HEK293T (cell line): ENCODE measurements around the gene TLE3.

Experiments
- ARNT ChIP-seq: fragments of 450-650 bp; IDR thresholded peaks from 2 replicates; pipeline ENCODE4 v1.6.1; 2017; ENCODE audit warnings: mild to moderate bottlenecking
- BHLHE40 ChIP-seq: fragments of 450-650 bp; IDR thresholded peaks from 2 replicates; pipeline ENCODE4 v1.6.1; 2016; ENCODE audit warnings: mild to moderate bottlenecking, moderate library complexity, borderline replicate concordance
- CTBP1 ChIP-seq: fragments of 450-650 bp; IDR thresholded peaks from 2 replicates; pipeline ENCODE4 v1.6.1; 2016; ENCODE audit warnings: borderline replicate concordance
- FOXA1 ChIP-seq: fragments of 450-650 bp; IDR thresholded peaks from 2 replicates; pipeline ENCODE4 v1.6.1; 2016; ENCODE audit warnings: mild to moderate bottlenecking
- FOXK2 ChIP-seq: fragments of 450-650 bp; IDR thresholded peaks from 2 replicates; pipeline ENCODE4 v1.6.1; 2016; ENCODE audit warnings: mild to moderate bottlenecking
- FOXM1 ChIP-seq: fragments of 450-650 bp; IDR thresholded peaks from 2 replicates; pipeline ENCODE4 v1.6.1; 2017; ENCODE audit warnings: mild to moderate bottlenecking, borderline replicate concordance
- HDGF ChIP-seq: fragments of 450-650 bp; IDR thresholded peaks from 2 replicates; pipeline ENCODE4 v1.6.1; 2017; ENCODE audit warnings: antibody characterized with exemption, borderline replicate concordance
- NFRKB ChIP-seq: fragments of 450-650 bp; IDR thresholded peaks from 2 replicates; pipeline ENCODE4 v1.6.1; 2016; ENCODE audit warnings: mild to moderate bottlenecking, moderate library complexity
- PKNOX1 ChIP-seq: fragments of 450-650 bp; IDR thresholded peaks from 2 replicates; pipeline ENCODE4 v1.6.1; 2016
- SP1 ChIP-seq: fragments of 450-650 bp; IDR thresholded peaks from 2 replicates; pipeline ENCODE4 v1.6.1; 2017
- SUZ12 ChIP-seq: fragments of 450-650 bp; IDR thresholded peaks from 2 replicates; pipeline ENCODE4 v1.6.1; 2016; ENCODE audit warnings: mild to moderate bottlenecking
- TARDBP ChIP-seq: fragments of 450-650 bp; IDR thresholded peaks from 2 replicates; pipeline ENCODE4 v1.6.1; 2016
- ZNF384 ChIP-seq: fragments of 450-650 bp; IDR thresholded peaks from 2 replicates; pipeline ENCODE4 v1.6.1; 2016

- TF ChIP-seq SUZ12 (no peak), FOXK2 (no peak), FOXM1 (no peak), ZNF384 (no peak), HDGF (no peak), BHLHE40 (no peak), NFRKB (no peak), FOXA1 (no peak), SP1 (no peak), TARDBP (no peak), CTBP1 (no peak), PKNOX1 (no peak), ARNT (no peak)
Measured at GRCh38 chr15:70031713-70032112, 66.0 kb downstream of the TLE3 start.
